Right lobe of liver (tissue), 4 donors: ENCODE results near the gene RAB36.

Experiments used
- CTCF ChIP-seq, 4 donors: fragments of 200-600 bp in 3 of 4; fragments of 450-650 bp in 1 of 4; IDR thresholded peaks; one replicate each; pipeline versions ENCODE4 v1.5.1 to v1.8.0; 2016 to 2022; ENCODE audit warnings: antibody characterized with exemption in 4 of 4, mild to moderate bottlenecking in 2 of 4
- POLR2A ChIP-seq: fragments of 450-650 bp; IDR thresholded peaks from one replicate; pipeline ENCODE4 v1.6.1; 2017; ENCODE audit warnings: antibody characterized with exemption, mild to moderate bottlenecking
- donor health status: DM: no; HTN: no; CAD: no.
- donor health status: DM: no; HTN: no; CAD: no.
- donor health status: DM: no; HTN: yes; CAD: no.

GRCh38 chr22:23202812-23203451 is 57.7 kb downstream of the RAB36 start:
- TF ChIP-seq POLR2A: no peak
- TF ChIP-seq CTCF (IDR thresholded peaks at IDR 0.05): no peak
